ENCODE results near the gene PRDM10.

The PRDM10 gene

GRCh38 chr11:129866311-129866710, 136.3 kb downstream of the PRDM10 start:
- Histone ChIP-seq H3K4me1 (ENCODE audit: control insufficient read depth, insufficient read depth, low read length) (peaks cover 11% of the 10 kb centered on the region), H3K4me3 (ENCODE audit: low read depth, low read length) (no peak overlapping the region), H3K36me3 (ENCODE audit: control insufficient read depth, insufficient read depth, low read length) (peaks cover 88% of the 10 kb centered on the region), H3K27ac (ENCODE audit: low read depth, low read length) (no peak overlapping the region), H3K9ac (ENCODE audit: low read length) (no peak overlapping the region), H3K27me3 (ENCODE audit: control insufficient read depth, insufficient read depth, low read length) (no peaks in the 10 kb centered on the region), H3K9me3 (ENCODE audit: control insufficient read depth, insufficient read depth, low read depth, low read length) (no peaks in the 10 kb centered on the region)

GRCh38 chr11:129865701-129866100, 136.9 kb downstream of the PRDM10 start:
- Histone ChIP-seq H3K9ac (ENCODE audit: low read length) (no peak overlapping the region), H3K4me1 (ENCODE audit: control insufficient read depth, insufficient read depth, low read length) (peaks cover 11% of the 10 kb centered on the region), H3K36me3 (ENCODE audit: control insufficient read depth, insufficient read depth, low read length) (peaks cover 87% of the 10 kb centered on the region), H3K4me3 (ENCODE audit: low read depth, low read length) (no peak overlapping the region), H3K27ac (ENCODE audit: low read depth, low read length) (no peak overlapping the region), H3K9me3 (ENCODE audit: control insufficient read depth, insufficient read depth, low read depth, low read length) (no peaks in the 10 kb centered on the region), H3K27me3 (ENCODE audit: control insufficient read depth, insufficient read depth, low read length) (no peaks in the 10 kb centered on the region)

GRCh38 chr11:129864811-129865210, 137.8 kb downstream of the PRDM10 start:
- no peaks in the 10 kb centered on the region for H3K27me3 ChIP-seq (ENCODE audit: control insufficient read depth, insufficient read depth, low read length)
- H3K36me3 ChIP-seq (ENCODE audit: control insufficient read depth, insufficient read depth, low read length), result peaks cover 85% of the 10 kb centered on the region
- no peak overlapping the region for H3K9ac ChIP-seq (ENCODE audit: low read length)
- H3K4me3 ChIP-seq (ENCODE audit: low read depth, low read length), result no peak overlapping the region
- H3K9me3 ChIP-seq (ENCODE audit: control insufficient read depth, insufficient read depth, low read depth, low read length), result no peaks in the 10 kb centered on the region
- H3K4me1 ChIP-seq (ENCODE audit: control insufficient read depth, insufficient read depth, low read length), result peaks cover 11% of the 10 kb centered on the region
- H3K27ac ChIP-seq (ENCODE audit: low read depth, low read length), result no peak overlapping the region

GRCh38 chr11:129861702-129862522, 140.7 kb downstream of the PRDM10 start:
- Histone ChIP-seq H3K4me1 (ENCODE audit: control insufficient read depth, insufficient read depth, low read length) (peaks cover 11% of the 10 kb centered on the region), H3K36me3 (ENCODE audit: control insufficient read depth, insufficient read depth, low read length) (peaks cover 66% of the 10 kb centered on the region), H3K4me3 (ENCODE audit: low read depth, low read length) (no peak overlapping the region), H3K27ac (ENCODE audit: low read depth, low read length) (peak overlapping the region; percentile 59; the same call in 1 of the 2 replicates), H3K27me3 (ENCODE audit: control insufficient read depth, insufficient read depth, low read length) (no peaks in the 10 kb centered on the region), H3K9me3 (ENCODE audit: control insufficient read depth, insufficient read depth, low read depth, low read length) (no peaks in the 10 kb centered on the region), H3K9ac (ENCODE audit: low read length) (peak overlapping the region; percentile 61)

GRCh38 chr11:129856036-129856435, 146.6 kb downstream of the PRDM10 start:
- peaks cover 15% of the 10 kb centered on the region for H3K36me3 ChIP-seq (ENCODE audit: control insufficient read depth, insufficient read depth, low read length)
- H3K9ac ChIP-seq (ENCODE audit: low read length), result no peak overlapping the region
- H3K4me1 ChIP-seq (ENCODE audit: control insufficient read depth, insufficient read depth, low read length), result no peaks in the 10 kb centered on the region
- no peaks in the 10 kb centered on the region for H3K9me3 ChIP-seq (ENCODE audit: control insufficient read depth, insufficient read depth, low read depth, low read length)
- no peak overlapping the region for H3K27ac ChIP-seq (ENCODE audit: low read depth, low read length)
- no peaks in the 10 kb centered on the region for H3K27me3 ChIP-seq (ENCODE audit: control insufficient read depth, insufficient read depth, low read length)
- no peak overlapping the region for H3K4me3 ChIP-seq (ENCODE audit: low read depth, low read length)

- no peak overlapping the region for H3K4me3 ChIP-seq (ENCODE audit: low read depth, low read length)
- H3K9ac ChIP-seq (ENCODE audit: low read length), result no peak overlapping the region
- no peaks in the 10 kb centered on the region for H3K27me3 ChIP-seq (ENCODE audit: control insufficient read depth, insufficient read depth, low read length)
- H3K27ac ChIP-seq (ENCODE audit: low read depth, low read length), result no peak overlapping the region
- peaks cover 9% of the 10 kb centered on the region; the same call in 1 of the 2 replicates for H3K36me3 ChIP-seq (ENCODE audit: control insufficient read depth, insufficient read depth, low read length)
- H3K4me1 ChIP-seq (ENCODE audit: control insufficient read depth, insufficient read depth, low read length), result no peaks in the 10 kb centered on the region
- H3K9me3 ChIP-seq (ENCODE audit: control insufficient read depth, insufficient read depth, low read depth, low read length), result no peaks in the 10 kb centered on the region
Observed at GRCh38 chr11:129855086-129855485, 147.5 kb downstream of the PRDM10 start.

GRCh38 chr11:129854232-129854805, 148.3 kb downstream of the PRDM10 start:
- Histone ChIP-seq H3K4me1 (ENCODE audit: control insufficient read depth, insufficient read depth, low read length) (no peaks in the 10 kb centered on the region), H3K27me3 (ENCODE audit: control insufficient read depth, insufficient read depth, low read length) (no peaks in the 10 kb centered on the region), H3K36me3 (ENCODE audit: control insufficient read depth, insufficient read depth, low read length) (0 out of 2 replicates have a peak, but pooled peaks cover 4% of the 10 kb centered on the region), H3K9ac (ENCODE audit: low read length) (no peak overlapping the region), H3K9me3 (ENCODE audit: control insufficient read depth, insufficient read depth, low read depth, low read length) (no peaks in the 10 kb centered on the region), H3K4me3 (ENCODE audit: low read depth, low read length) (no peak overlapping the region), H3K27ac (ENCODE audit: low read depth, low read length) (no peak overlapping the region)

GRCh38 chr11:129853518-129854231, 149.0 kb downstream of the PRDM10 start:
- Histone ChIP-seq H3K4me3 (ENCODE audit: low read depth, low read length) (no peak overlapping the region), H3K36me3 (ENCODE audit: control insufficient read depth, insufficient read depth, low read length) (0 out of 2 replicates have a peak, but pooled peaks cover 2% of the 10 kb centered on the region), H3K9ac (ENCODE audit: low read length) (no peak overlapping the region), H3K9me3 (ENCODE audit: control insufficient read depth, insufficient read depth, low read depth, low read length) (no peaks in the 10 kb centered on the region), H3K27ac (ENCODE audit: low read depth, low read length) (no peak overlapping the region), H3K27me3 (ENCODE audit: control insufficient read depth, insufficient read depth, low read length) (no peaks in the 10 kb centered on the region), H3K4me1 (ENCODE audit: control insufficient read depth, insufficient read depth, low read length) (no peaks in the 10 kb centered on the region)

GRCh38 chr11:129852125-129852740, 150.4 kb downstream of the PRDM10 start:
- Histone ChIP-seq H3K27ac (ENCODE audit: low read depth, low read length) (no peak overlapping the region), H3K27me3 (ENCODE audit: control insufficient read depth, insufficient read depth, low read length) (no peaks in the 10 kb centered on the region), H3K4me3 (ENCODE audit: low read depth, low read length) (no peak overlapping the region), H3K4me1 (ENCODE audit: control insufficient read depth, insufficient read depth, low read length) (no peaks in the 10 kb centered on the region), H3K9me3 (ENCODE audit: control insufficient read depth, insufficient read depth, low read depth, low read length) (no peaks in the 10 kb centered on the region; the same call in 1 of the 2 replicates), H3K36me3 (ENCODE audit: control insufficient read depth, insufficient read depth, low read length) (no peaks in the 10 kb centered on the region), H3K9ac (ENCODE audit: low read length) (no peak overlapping the region)

All from HUES6 (cell line).